GM21786 (cell line): ENCODE results near the gene PFDN1.
"Not testable (repeated sequence)": the region's sequence is repeated elsewhere in the genome, so short reads cannot be mapped to it uniquely, and the experiment has no call there.

ENCODE experiments used
- ATAC-seq: cut with Tn5 transposase; IDR thresholded peaks from one replicate; pipeline ENCODE4 v1.9.1; 2021; ENCODE audit not compliant: unreplicated experiment

Gene PFDN1

GRCh38 chr5:140302786-140303639 is at the start of gene PFDN1:
PFDN1 (minus strand) TSS chr5:140303101; CDS start chr5:140303073, 28 bp downstream.
- ATAC-seq: peak; percentile 98

DNA sequence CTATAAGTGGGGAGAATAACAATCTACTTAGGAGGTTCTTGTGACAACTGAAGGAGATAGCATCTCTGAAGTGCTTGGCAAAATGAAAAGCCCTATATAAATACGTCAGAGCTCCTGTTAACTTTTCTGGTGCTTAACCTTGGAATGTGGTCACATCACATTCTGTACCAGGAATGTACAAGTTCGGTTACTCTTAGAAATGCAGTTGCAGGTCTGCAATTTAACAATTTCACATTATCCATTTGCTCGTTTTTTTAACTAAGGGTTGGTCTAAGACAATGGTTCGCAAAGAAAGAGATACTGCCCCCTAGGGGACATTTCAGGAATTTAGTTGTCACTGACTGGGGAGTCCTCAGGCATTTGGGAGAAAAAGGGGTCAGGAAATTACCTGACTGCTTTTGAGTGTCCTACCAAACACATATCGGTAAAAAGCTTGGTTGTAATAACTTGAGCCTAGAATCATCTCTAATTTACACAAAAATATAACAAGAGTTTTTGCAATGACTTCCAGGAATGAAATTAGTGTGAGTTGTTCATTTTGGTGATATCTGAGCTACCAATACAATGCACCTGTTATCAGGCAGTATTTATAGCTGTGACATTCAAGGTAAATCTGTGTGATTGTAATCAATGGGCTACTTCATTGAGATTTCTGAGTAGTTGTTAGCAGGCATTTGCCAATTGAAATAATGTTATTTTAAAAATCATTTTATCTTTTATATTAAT is 48.9 kb upstream of the PFDN1 start:
- no peak for ATAC-seq

DNA sequence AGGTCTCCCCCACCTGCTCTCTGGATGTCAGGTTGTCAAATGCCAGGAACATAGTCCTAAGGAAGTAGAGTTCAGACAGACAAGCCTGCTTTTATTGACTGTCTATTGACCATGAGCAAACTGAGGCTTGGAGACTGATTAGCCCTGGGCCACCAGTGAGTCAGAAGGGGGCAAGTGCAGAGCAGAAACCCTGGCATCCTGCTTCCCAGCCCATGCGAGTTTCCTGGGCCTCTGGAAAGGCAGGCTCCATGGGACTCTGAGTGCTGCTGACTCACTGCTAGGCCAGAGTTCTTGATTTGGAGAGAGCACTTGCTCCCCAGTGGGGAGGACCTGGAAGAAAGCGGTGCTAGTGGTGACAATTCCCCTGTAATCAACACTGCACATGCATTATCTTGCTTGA is 46.3 kb upstream of the PFDN1 start:
- ATAC-seq: no peak

DNA sequence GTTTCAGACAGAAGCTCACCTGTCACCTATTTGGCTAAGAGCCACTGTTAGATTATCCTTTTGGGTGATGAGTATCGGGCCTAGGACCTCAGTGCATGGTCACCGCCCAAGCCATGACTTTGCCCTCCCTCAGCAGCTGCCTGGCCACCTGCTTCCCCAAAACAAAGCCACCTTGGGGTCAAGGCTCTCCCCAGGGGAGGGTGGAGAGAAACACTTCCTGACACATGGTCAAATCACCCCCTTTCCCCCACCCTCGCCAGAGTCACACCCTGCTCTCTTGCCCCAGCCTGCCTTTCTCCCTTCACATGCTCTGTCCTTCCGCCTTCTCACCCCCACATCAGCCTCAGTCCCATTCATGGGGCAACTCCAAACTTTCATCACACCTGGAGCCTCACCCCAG is 45.2 kb upstream of the PFDN1 start:
- no peak for ATAC-seq

GRCh38 chr5:140347360-140347759 is 44.5 kb upstream of the PFDN1 start:
- no peak for ATAC-seq

GRCh38 chr5:140346348-140347221 is 43.7 kb upstream of the PFDN1 start, which contains the start of gene HBEGF:
HBEGF (minus strand) TSS chr5:140346603; CDS start chr5:140346328, 275 bp downstream.
- ATAC-seq: peak; percentile 74

DNA sequence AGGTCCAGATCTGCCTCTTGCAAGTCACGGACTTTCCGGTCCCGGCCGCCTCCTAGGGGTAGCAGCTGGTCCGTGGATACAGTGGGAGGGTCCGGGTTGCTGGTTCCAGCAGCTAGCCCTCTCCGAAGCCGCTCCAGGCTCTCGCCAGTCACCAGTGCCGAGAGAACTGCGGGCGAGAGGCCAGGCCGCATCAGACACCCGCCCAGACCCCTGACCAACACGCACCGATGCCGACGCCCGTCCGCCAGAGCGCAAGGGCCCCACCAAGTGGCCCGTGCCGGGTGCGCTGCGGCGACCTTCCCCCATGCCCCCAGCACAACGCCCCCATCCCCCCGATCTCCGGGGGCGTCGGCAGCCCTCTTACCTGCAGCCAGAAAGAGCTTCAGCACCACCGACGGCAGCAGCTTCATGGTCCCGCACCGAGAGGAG is 43.0 kb upstream of the PFDN1 start:
- ATAC-seq: peak; percentile 21

- ATAC-seq: no peak
Observed at GRCh38 chr5:140344683-140345423, 42.0 kb upstream of the PFDN1 start.

- not testable (repeated sequence) for ATAC-seq
Observed at GRCh38 chr5:140343849-140344248, 40.9 kb upstream of the PFDN1 start.

DNA sequence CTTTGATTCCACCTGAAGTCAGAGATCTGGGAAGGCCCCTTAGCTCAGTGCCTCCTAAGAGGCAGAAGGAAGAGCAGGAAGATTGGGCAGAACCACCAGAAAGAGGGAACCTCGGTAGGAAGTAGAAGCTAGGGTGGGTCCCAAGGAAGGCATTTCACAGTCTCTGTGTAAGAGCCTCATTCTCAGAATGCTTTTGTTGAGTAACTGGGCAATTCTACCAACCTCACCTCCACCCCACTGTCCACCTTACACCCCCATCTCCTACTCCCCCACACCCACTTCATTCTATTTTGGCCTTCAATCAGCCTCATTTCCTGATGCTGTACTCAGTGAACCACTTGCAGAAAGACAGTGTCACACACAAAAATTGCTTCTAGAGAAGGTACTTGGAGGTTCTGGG is 40.0 kb upstream of the PFDN1 start:
- ATAC-seq: no peak

GRCh38 chr5:140342287-140342686 is 39.4 kb upstream of the PFDN1 start:
- ATAC-seq: no peak

DNA sequence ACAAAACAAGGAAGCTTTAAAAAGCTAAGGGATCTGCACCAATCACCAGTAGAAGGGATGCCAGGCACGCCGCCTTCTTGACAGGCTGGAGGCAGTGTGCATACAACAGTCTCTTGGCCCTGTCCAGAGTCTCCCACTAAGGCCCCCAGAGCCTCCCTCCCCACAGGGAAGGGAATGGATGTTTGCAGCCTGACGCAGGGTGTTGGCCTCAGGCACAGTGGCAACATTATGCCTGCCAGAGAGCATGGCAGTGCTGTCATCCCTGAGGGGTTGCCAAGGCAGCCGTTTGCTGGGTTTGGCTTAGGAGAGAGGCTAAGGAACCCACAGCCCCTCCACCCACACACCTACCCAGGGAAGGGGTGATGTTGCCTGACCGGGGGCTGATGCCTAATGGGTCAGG is 38.7 kb upstream of the PFDN1 start:
- no peak for ATAC-seq

DNA sequence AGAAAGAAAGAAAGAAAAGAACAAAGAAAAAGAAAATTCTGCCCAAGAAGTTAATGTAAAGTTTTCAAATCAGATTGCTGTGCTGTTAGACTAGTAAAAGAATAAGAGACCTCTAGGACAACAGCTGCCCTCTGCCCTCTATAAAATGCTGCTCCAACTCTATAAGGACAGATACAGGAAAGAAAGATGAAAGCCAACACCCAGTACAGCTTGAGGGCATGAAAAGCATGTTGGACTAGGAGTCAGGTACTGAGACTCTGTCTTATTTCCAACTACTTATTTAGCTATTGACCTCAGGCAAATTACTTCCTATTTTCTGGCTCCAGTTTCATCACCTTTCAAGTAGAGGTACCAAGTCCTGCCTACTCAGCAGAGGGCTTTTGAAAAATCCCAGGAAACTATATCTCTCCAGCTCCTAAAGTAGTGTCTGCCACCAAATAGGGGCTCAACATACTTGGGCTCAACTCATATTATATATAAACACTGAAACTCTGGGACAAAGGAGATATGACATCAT is 37.8 kb upstream of the PFDN1 start:
- ATAC-seq: no peak

GRCh38 chr5:140339636-140340035 is 36.7 kb upstream of the PFDN1 start:
- ATAC-seq: no peak

GRCh38 chr5:140338908-140339307 is 36.0 kb upstream of the PFDN1 start:
- no peak for ATAC-seq

- ATAC-seq: no peak
Observed at GRCh38 chr5:140338336-140338735, 35.4 kb upstream of the PFDN1 start.

DNA sequence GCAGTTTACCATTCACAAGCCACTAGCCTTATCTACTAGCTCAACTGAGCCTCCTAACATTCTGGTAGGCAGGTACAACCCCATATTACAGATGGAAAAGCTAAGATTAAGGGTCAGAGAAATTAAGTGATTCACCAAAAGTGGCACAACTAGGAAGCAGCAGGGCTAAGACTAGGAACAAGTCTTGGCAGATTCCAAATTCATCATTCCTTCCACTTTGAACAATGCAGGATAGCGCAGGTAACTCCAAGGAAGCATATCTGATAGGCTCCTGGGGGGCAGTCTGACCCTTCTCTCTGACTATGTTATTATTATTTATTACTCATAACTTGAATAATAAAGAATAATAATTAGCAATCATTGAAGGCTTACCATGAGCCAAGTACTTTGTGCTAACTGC is 35.0 kb upstream of the PFDN1 start:
- no peak for ATAC-seq

DNA sequence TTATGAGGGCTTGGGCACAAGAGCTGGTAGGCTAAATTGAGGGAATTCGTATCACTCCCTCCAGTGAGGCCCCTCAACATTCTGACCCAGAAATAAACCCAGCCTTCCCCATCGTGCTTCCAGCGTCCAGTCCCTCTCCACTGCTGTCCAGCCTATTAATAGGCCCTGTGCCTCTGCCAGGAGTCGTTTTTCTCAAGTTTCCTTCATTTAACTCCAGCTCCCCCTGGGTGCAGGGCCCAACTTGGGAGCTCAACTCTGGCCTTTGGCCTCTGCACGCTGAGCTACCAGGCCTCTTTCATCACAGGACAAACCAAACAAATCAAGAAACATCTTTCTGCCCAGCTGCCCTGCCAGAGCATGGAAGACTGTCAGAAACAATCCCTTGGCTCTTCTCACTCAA is 33.5 kb upstream of the PFDN1 start:
- no peak for ATAC-seq

DNA sequence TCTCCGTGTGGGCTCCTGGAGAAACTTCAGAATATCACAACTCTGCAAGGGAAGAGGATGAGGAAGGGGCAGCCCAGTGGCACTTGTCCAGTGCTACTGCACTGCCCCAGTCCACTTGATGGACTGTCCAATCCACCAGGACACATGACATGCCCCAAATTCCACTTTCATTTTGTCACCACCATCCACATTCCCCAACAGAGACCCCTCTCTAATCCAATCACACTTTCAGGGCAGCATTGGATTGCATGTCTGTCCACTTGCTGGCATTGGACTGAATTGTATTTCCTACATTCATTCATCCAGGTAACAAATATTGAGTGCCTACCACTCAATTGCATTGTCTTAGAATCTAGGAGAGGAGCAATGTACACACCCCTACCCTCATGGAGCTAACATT is 28.7 kb upstream of the PFDN1 start:
- ATAC-seq: no peak
